ENCODE measurements around the gene MTMR2. TPM values are rescaled to one million over a fixed set of nuclear protein-coding genes. Genes with fewer than 3 reads are reported as not detected.
A peak's percentile ranks its signal among the peaks of the same experiment; 100 is the strongest.
"Not testable (repeated sequence)": the region's sequence is repeated elsewhere in the genome, so short reads cannot be mapped to it uniquely, and the experiment has no call there.

MTMR2 gene
- total RNA-seq, 1 experiment from 2014 or later = 38.5 TPM

DNA sequence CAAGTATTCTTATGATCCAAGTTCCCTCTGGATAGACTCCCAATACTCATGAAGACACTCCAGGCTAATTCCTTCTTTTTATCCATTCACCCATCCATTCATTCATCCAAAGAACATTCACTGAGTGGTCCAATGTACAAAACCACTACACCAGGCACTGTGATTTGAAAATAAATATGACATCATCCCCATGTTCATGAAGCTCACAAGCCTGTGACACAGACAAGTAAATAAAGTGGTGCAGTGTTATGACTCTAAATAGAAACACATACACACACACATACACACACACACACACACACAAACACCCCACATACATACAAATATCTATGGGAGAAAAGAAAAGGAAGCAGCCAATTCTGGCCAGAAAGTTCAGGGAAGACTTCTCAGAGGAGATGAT lies 35.5 kb downstream of the MTMR2 start:
- no peak for DNase-seq (ENCODE audit: extremely low read depth, low read depth)

GRCh38 chr11:95886462-95886861 lies 37.4 kb downstream of the MTMR2 start:
- DNase-seq (ENCODE audit: extremely low read depth, low read depth) = no peak

- no peak for DNase-seq (ENCODE audit: extremely low read depth, low read depth)
These were observed 39.1 kb downstream of the MTMR2 start for GRCh38 chr11:95884802-95885201.

GRCh38 chr11:95884376-95884775 lies 39.5 kb downstream of the MTMR2 start:
- no peak for DNase-seq (ENCODE audit: extremely low read depth, low read depth)

GRCh38 chr11:95883381-95883780 lies 40.5 kb downstream of the MTMR2 start:
- DNase-seq (ENCODE audit: extremely low read depth, low read depth) = no peak

GRCh38 chr11:95877291-95877690 lies 46.6 kb downstream of the MTMR2 start:
- no peak for DNase-seq (ENCODE audit: extremely low read depth, low read depth)

DNA sequence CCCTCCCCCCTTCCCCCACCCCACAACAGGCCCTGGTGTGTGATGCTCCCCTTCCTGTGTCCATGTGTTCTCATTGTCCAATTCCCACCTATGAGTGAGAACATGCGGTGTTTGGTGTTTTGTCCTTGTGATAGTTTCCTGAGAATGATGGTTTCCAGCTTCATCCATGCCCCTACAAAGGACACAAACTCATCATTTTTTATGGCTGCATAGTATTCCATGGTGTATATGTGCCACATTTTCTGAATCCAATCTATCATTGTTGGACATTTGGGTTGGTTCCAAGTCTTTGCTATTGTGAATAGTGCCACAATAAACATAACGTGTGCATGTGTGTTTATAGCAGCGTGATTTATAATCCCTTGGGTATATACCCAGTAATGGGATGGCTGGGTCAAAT lies 53.0 kb downstream of the MTMR2 start:
- DNase-seq (ENCODE audit: extremely low read depth, low read depth) = not testable (repeated sequence)

GRCh38 chr11:95867105-95867504 lies 56.8 kb downstream of the MTMR2 start:
- no peak for DNase-seq (ENCODE audit: extremely low read depth, low read depth)

- DNase-seq (ENCODE audit: extremely low read depth, low read depth) = no peak
These were observed 60.3 kb downstream of the MTMR2 start for GRCh38 chr11:95863486-95864140.

DNA sequence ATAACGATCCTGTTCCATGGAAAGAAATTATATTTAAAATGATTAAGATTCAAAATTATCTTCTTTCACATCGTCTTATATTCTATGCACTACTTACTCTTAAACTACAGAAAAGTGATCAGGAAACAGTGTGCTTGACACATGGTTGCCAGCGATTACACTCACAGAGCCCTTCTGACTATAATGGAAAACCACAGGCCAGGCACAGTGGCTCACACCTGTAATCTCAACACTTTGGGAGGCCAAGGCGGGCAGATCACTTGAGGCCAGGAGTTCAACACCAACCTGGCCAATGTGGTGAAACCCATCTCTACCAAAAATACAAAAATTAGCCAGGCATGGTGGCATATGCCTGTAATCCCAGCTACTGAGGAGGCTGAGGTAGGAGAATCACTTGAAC lies 63.9 kb downstream of the MTMR2 start:
- not testable (repeated sequence) for DNase-seq (ENCODE audit: extremely low read depth, low read depth)

- not testable (repeated sequence) for DNase-seq (ENCODE audit: extremely low read depth, low read depth)
These were observed 69.5 kb downstream of the MTMR2 start for GRCh38 chr11:95854362-95854761.

- DNase-seq (ENCODE audit: extremely low read depth, low read depth) = no peak
These were observed 70.0 kb downstream of the MTMR2 start for GRCh38 chr11:95853862-95854261.

DNA sequence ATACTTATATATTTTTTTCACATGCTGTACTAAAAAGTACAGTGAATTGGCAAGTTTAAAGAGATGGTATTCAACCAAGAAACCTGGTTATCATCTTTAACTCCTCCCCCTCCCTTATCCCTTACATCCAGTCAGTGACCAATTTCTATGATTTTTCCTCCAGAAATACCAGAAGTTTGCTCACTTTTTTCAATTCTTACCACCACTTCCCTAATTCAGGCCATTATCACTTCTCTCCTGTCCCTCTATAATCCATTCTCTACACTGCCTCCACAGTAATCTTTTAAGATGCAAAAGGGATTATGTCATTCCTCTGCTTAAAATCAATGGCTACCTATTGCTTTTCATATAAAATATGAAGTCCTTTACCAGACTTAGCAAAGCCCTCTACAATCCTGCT lies 70.8 kb downstream of the MTMR2 start:
- no peak for DNase-seq (ENCODE audit: extremely low read depth, low read depth)

- no peak for DNase-seq (ENCODE audit: extremely low read depth, low read depth)
These were observed 73.8 kb downstream of the MTMR2 start for GRCh38 chr11:95850137-95850536.

DNA sequence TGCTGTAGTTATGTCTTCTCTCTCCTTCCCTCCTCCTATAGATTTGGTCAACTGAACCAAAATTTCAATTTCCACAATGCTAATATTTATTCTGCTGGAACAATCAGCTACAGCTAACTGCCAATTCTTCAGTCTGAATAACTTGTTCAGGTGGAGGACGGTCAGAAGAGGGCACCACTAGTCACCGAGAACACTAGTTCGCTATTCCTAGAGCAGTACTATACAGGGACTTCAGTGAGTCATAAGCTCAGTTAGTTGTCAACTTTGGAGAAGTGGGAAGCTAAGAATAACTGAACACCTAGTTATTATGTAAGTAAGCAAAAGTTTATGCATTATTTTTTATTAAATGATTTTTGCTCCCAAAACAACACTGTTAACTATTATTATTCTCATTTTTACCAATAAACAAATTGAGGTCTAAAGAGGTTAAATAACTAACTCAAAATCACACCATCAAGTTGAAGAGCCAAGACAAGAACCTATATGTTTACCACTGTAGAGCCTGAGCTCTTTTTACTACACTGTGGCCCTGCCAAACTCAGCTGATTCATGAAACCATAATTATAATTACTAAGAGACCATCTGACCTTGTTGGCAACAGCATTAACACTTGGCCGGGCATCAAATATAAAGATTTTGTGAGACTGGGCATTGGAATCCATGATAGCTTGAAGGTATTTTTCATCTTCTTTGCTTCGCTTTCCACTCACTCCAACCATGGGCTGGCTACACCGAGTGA lies 74.7 kb downstream of the MTMR2 start:
- DNase-seq (ENCODE audit: extremely low read depth, low read depth) = peak; percentile 56

DNA sequence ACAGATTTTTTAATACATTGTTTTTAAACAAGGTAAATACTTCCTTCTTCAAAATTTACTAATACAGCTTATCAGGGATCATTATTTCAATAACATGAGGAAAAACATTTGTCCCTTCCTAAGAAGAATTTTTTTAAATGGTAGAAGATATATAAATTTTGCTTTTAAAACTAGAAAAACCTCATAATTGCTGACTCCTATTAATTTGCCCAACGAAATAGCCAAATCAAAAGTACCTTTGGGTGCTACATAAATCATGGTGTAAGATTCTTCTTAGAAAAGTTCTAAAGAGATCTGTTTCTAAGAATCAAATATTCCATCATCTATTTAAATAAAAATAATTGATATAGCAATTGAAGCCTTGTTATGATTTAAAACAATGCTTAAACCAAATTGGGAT lies 78.7 kb downstream of the MTMR2 start:
- DNase-seq (ENCODE audit: extremely low read depth, low read depth) = no peak

DNA sequence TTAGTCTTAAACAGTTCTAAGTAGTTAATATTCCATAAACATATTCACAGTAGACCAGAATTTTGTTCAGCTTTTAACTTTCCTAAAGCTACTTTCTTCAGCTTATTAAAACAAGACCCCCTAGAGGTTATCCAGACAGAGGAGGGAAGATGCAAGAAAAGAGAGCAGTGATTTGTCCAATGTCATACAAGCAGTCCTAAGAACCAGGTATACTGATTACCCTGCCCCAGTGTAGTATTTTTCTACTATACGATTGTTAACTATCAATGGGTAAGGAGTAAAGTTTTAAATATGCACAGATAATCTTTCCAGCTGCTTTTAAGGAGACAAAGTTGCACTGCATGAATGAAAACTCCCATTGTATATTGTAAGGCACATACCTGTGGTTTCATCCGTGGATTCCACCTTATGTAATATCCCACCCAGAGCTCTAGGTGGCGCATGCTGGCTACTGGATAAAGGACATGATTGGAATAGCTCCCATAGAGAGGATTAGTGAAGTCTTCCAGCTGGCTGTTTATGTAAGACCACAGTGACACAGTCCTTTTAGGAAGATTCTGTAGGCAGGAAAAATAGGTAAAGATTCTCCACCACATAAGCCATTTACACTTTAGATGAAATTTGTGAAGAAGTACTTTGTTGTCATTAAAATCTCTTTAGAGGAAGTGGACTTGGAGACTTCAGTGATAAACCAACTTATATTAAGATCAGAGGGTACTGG lies 88.0 kb downstream of the MTMR2 start:
- DNase-seq (ENCODE audit: extremely low read depth, low read depth) = peak; percentile 69

- DNase-seq (ENCODE audit: extremely low read depth, low read depth) = no peak
These were observed 88.6 kb downstream of the MTMR2 start for GRCh38 chr11:95835351-95835750.

- DNase-seq (ENCODE audit: extremely low read depth, low read depth) = no peak
These were observed 90.5 kb downstream of the MTMR2 start for GRCh38 chr11:95833378-95833777.

- no peak for DNase-seq (ENCODE audit: extremely low read depth, low read depth)
These were observed 91.1 kb downstream of the MTMR2 start for GRCh38 chr11:95832763-95833162.

DNA sequence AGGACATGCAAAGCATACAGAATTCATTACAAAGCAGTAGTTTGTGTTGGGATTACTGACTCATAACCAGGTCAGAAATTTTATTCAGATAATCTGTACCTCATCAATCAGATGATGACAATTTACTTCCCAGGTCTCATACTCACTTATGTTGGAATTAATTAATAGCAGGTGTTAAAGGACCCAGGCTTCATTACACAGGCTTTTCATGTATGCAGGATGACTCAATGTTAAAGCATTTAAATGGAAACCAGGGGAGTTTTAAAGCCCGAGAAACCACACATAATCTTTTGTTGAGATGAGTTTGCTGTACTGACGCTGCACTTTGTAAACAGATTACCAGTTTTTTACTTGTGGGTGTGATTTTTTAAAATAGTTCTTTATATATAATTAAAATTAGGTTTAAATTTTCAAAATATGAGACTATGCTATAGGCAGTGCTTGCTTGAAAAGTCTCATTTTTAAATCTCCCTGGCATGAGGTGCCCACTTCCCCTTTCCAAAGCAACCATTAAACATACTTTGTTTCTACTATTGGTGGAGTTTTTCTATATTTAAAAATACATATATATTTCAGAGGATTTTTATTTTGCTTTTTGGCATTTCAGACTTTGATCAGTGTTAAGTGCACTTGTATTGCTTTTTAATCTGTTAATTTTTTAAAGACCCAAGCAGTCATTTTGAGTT lies 92.6 kb downstream of the MTMR2 start:
- DNase-seq (ENCODE audit: extremely low read depth, low read depth) = no peak
